Measurements from ENCODE around the gene GAS6.
A peak's percentile ranks its signal among the peaks of the same experiment; 100 is the strongest.
"Not testable (repeated sequence)": the region's sequence is repeated elsewhere in the genome, so short reads cannot be mapped to it uniquely, and the experiment has no call there.

GAS6 gene

GRCh38 chr13:113836768-113837559 lies 26.9 kb downstream of the GAS6 start:
- DNase-seq: peak in 5 of 14 donors; percentile 37 to 65 (median 54)

- DNase-seq: no peak
Measured at GRCh38 chr13:113835461-113836270, 28.2 kb downstream of the GAS6 start.

- no peak for DNase-seq
Measured at GRCh38 chr13:113834496-113835200, 29.2 kb downstream of the GAS6 start.

GRCh38 chr13:113834006-113834405 lies 29.9 kb downstream of the GAS6 start:
- DNase-seq: not testable (repeated sequence)

GRCh38 chr13:113833111-113833830 lies 30.6 kb downstream of the GAS6 start:
- no peak for DNase-seq

GRCh38 chr13:113832631-113833030 lies 31.2 kb downstream of the GAS6 start:
- DNase-seq: no peak

- no peak for DNase-seq
Measured at GRCh38 chr13:113832205-113832604, 31.7 kb downstream of the GAS6 start.

- DNase-seq: no peak
Measured at GRCh38 chr13:113831061-113831460, 32.8 kb downstream of the GAS6 start.

GRCh38 chr13:113830426-113830950 lies 33.4 kb downstream of the GAS6 start:
- not testable (repeated sequence) for DNase-seq

- no peak for DNase-seq
Measured at GRCh38 chr13:113828282-113828825, 35.5 kb downstream of the GAS6 start.

GRCh38 chr13:113827021-113827420 lies 36.9 kb downstream of the GAS6 start:
- DNase-seq: no peak

- not testable (repeated sequence) for DNase-seq
Measured at GRCh38 chr13:113826446-113826845, 37.4 kb downstream of the GAS6 start.

- DNase-seq: no peak
Measured at GRCh38 chr13:113825841-113826240, 38.0 kb downstream of the GAS6 start.

- no peak for DNase-seq
Measured at GRCh38 chr13:113823771-113824170, 40.1 kb downstream of the GAS6 start.

- DNase-seq: no peak
Measured at GRCh38 chr13:113822956-113823744, 40.7 kb downstream of the GAS6 start.

- no peak for DNase-seq
Measured at GRCh38 chr13:113822266-113822665, 41.6 kb downstream of the GAS6 start.

GRCh38 chr13:113821847-113822246 lies 42.0 kb downstream of the GAS6 start:
- DNase-seq: no peak

GRCh38 chr13:113820813-113821651 lies 42.8 kb downstream of the GAS6 start:
- DNase-seq: peak in 13 of 14 donors; percentile 25 to 93 (median 77)
